ENCODE results near the gene USPL1.

The USPL1 gene

DNA sequence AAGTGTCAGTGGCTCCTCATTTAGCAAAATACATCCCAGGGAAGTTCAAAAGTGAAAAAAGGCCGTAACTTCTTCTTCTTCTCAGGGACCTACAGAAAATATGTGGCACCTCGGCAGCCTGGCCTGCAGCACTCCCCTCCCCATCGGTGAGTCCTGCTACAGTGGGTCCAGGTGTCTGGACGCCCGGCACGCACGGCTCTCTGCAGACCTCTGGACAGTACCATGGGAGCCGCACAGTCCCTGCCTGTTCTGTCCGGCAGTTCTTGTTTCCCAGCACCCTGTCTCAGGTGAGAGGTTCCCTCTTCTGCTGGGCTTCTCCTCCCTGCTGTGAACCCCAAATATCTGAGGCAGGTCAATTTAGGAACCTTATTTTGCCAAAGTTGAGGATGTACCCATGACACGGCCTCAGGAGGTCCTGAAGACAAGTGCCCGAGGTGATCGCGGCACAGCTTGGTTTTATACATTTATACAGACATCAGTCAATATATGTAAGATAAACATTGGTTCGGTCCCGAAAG is 80.8 kb downstream of the USPL1 start:
- no peak for DNase-seq

DNA sequence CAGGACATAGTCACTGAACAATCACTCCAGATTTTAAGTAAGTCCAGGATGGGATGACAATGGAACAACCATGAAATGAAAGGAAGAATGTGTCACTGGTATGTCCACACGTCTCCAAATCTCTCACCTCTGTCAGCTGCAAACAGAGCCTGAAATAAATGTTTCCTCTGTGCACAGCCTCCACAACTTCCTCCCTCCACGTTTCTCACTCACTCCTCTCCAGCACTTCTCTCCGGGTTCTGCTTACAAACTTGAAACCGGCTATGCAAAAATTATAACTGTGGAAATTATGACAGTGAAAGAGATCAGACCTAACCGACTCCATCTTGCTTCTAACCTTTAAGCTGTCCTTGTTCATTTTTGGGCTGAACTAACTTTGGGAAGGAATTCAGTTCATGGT is 82.6 kb downstream of the USPL1 start:
- no peak for DNase-seq

DNA sequence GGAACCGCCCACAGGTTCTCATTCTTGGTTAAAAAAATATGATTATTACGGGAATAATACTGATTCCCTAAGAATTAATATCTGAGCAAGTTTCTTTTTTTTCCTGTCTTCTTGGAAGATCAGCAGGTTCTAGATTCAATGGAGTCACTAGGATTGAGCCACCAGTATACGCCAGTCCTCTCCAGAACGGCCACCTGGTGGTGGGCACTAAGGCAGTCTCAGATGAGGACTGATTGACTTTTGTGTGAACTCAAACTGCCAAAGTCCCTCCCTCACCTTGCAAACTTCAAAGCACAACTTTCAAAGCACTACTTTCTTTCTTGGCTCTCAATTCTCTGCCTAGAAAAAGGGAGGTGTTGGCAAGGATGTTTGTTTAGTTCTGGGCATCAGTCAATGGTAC is 84.3 kb downstream of the USPL1 start:
- no peak for DNase-seq

DNA sequence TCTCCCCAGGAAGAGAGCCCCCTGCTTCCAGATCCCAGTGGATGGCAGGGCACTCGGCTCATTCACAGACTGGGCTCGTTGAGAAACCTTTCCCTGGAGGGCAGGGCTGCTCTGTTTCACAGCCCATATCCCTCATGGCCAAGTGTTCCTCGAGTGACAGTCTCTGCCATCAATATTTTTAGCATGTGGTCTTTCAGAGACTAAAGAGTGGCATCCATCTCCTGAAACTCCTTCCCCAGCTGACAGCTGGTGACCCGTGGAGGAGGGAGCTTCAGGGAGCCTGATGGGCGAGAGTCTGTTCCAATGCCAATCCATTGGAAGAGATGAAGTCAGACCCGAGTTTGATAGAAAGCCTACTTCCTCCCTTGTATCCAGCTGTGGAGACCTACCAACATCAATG is 86.9 kb downstream of the USPL1 start:
- DNase-seq: no peak

DNA sequence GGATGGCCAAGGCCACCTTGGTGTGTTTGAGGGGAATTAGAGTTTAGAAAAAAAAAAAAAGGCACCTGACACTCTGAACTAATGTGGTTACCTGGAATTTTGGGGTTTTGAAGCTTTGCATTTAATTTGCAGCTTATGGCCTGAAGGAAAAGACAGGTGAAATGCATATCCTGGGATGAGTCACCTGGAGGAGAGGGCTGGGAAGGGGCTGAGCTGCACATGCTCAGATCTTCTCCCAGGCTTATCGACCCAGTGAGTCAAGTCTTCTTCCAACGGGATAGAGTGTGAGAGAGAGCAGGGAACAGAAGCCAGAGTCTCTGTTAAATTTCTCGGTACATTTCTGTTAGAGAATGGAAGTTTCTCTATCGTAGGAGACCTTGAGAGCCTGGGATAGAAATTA is 88.0 kb downstream of the USPL1 start:
- no peak for DNase-seq

DNA sequence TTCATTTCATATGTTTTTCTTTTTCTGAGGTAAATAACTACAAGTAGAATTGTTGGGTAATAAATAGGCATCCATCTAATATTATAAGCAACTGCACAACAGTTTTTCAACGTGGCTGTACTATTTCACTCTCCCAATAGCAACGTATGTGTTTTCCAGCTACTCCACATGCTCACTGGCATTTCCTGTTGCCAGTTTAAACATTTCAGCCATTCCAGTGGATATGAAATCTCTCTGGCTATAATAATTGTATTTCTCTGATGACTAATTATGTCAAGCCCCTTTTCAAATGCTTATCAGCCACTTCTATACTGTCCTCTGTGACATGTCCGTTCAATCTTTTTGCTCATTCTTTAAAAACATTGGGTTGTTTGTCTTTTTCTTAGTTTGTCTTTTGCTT is 90.8 kb downstream of the USPL1 start:
- no peak for DNase-seq
